Activated CD4-positive, alpha-beta T cell treated with anti-CD3 and anti-CD28 coated beads, Interleukin-2, amount 10 ng/mL, durations not matched to agents 24 days and 14 days (primary cell): ENCODE results near the gene SELENOS. TPM values are rescaled to one million over a fixed set of nuclear protein-coding genes. Genes with fewer than 3 reads are reported as not detected.

Source experiments
- DNase-seq: peaks from one replicate; pipeline ENCODE4 v3.0.0; 2022
- H3K27ac Mint-ChIP-seq: one replicate; pipeline ENCODE4 v1.8.0; 2022; ENCODE audit warnings: mild to moderate bottlenecking, mixed read lengths
- H3K27me3 Mint-ChIP-seq: one replicate; pipeline ENCODE4 v1.8.0; 2022; ENCODE audit warnings: mixed read lengths
- H3K36me3 Mint-ChIP-seq: one replicate; pipeline ENCODE4 v1.8.0; 2022; ENCODE audit warnings: low read depth, mild to moderate bottlenecking, mixed read lengths
- H3K4me1 Mint-ChIP-seq: one replicate; pipeline ENCODE4 v1.8.0; 2021; ENCODE audit warnings: mixed read lengths
- H3K4me3 Mint-ChIP-seq: one replicate; pipeline ENCODE4 v1.8.0; 2022; ENCODE audit warnings: mild to moderate bottlenecking, moderate library complexity, mixed read lengths
- H3K9me3 Mint-ChIP-seq: one replicate; pipeline ENCODE4 v1.8.0; 2021; ENCODE audit warnings: mixed read lengths
- intact Hi-C: fragments of 100-400 bp; cut with micrococcal nuclease; formaldehyde crosslinking; loops from one replicate; pipeline ENCODE4 v1.15.1; 2023
- total RNA-seq: library from RNA; stranded (reverse); gene quantifications from 2 replicates; pipeline ENCODE4 v1.2.3, GENCODE V29; 2022

The SELENOS gene
- total RNA-seq, 1 donor from 2014 or later = 36.5 TPM

DNA sequence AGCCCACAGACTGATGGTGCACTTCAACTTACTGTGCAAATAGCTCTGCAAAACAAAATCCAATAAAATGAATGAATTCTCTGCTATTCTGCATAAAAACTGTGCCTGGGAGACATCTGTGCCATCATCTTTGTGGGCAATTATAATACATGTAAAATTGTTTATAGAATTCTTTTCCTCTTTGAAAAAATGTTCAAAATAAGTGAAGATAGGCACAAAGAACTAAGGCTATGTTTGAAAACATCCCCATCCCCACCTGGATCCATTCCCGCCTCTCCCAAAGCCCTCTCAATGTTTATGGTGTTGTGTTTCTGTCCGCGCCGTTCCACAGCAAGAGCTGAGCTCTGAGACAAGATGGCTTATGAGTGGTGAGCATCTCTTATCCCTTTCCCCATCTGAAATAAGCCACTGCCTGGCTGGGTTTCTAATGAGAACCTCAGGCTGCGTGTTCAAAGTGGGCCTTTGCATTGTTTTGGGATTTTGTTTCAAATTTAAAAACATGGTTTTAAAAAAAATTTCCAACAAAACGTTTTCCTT, 40.1 kb upstream of the SELENOS start:
- Mint-ChIP-seq H3K4me1 (peaks cover 14% of the 10 kb centered on the region), H3K4me3 (no peak overlapping the region), H3K36me3 (no peaks in the 10 kb centered on the region), H3K9me3 (no peaks in the 10 kb centered on the region), H3K27ac (no peak overlapping the region), H3K27me3 (no peaks in the 10 kb centered on the region)
- no peak for DNase-seq
- intact Hi-C loops = no loop called here

- intact Hi-C loops = no loop called here
- Mint-ChIP-seq H3K27me3 (no peaks in the 10 kb centered on the region), H3K27ac (no peak overlapping the region), H3K36me3 (no peaks in the 10 kb centered on the region), H3K4me3 (no peak overlapping the region), H3K4me1 (peaks cover 16% of the 10 kb centered on the region), H3K9me3 (no peaks in the 10 kb centered on the region)
- DNase-seq = no peak
Observed at GRCh38 chr15:101316529-101316928, 39.2 kb upstream of the SELENOS start.

DNA sequence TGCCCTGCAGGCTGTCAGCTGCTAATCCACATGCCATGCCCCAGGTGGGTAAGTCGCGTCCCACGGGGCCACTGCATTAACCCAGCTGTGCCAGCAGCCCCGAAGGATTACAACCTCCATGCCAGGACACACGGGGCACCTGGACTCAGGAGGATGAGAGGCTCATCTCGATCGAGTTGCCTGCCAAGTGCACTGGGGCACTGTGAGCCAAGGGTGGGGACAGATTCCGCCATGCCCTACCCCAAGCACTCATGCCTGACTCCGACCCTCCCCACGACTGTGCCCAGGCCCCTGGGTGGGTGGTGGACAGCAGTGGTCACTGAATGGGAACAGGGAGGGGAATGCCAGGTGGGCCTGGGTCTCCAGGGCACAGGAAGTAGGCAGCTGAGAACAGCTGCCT, 38.5 kb upstream of the SELENOS start:
- Mint-ChIP-seq H3K4me3 (no peak overlapping the region), H3K27ac (no peak overlapping the region), H3K9me3 (no peaks in the 10 kb centered on the region), H3K4me1 (peaks cover 11% of the 10 kb centered on the region), H3K36me3 (no peaks in the 10 kb centered on the region), H3K27me3 (no peaks in the 10 kb centered on the region)
- intact Hi-C loops = no loop called here
- no peak for DNase-seq

GRCh38 chr15:101314336-101315125, 37.2 kb upstream of the SELENOS start:
- Mint-ChIP-seq H3K4me1 (peaks cover 2% of the 10 kb centered on the region), H3K27ac (no peak overlapping the region), H3K36me3 (no peaks in the 10 kb centered on the region), H3K9me3 (no peaks in the 10 kb centered on the region), H3K4me3 (no peak overlapping the region), H3K27me3 (no peaks in the 10 kb centered on the region)
- DNase-seq = no peak
- intact Hi-C loops = no loop called here

- intact Hi-C loops = no loop called here
- no peaks in the 10 kb centered on the region for H3K9me3 Mint-ChIP-seq
- no peaks in the 10 kb centered on the region for H3K27me3 Mint-ChIP-seq
Observed at GRCh38 chr15:101313041-101313761, 35.9 kb upstream of the SELENOS start.

DNA sequence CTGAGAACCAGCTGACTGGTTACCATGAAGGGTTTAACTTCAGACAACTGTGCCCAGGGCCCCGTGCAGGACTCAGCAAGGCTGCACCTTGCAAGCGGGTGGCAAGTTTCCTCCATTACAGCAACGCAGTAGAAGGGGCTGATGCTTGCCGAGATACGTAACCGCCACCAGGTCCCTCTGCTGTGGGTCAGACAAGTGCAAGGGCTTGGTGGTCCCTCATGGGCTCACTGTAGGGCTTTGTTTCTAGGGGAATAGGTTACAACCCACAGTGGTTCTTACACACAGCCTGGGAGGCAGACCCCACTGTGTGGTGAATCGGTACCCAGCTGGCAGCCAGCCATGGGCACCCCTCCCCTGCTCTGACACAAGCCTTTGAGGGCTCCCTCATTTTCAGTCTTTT, 33.2 kb upstream of the SELENOS start:
- intact Hi-C loops = no loop called here
- peaks cover 2% of the 10 kb centered on the region for H3K4me1 Mint-ChIP-seq
- H3K9me3 Mint-ChIP-seq = no peaks in the 10 kb centered on the region
- H3K27ac Mint-ChIP-seq = no peak overlapping the region
- no peak for DNase-seq
- H3K27me3 Mint-ChIP-seq = no peaks in the 10 kb centered on the region
- no peaks in the 10 kb centered on the region for H3K36me3 Mint-ChIP-seq
- H3K4me3 Mint-ChIP-seq = no peak overlapping the region

More at GRCh38 chr15:101313041-101313761, 35.9 kb upstream of the SELENOS start:
- H3K4me1 Mint-ChIP-seq = peaks cover 2% of the 10 kb centered on the region
- no peaks in the 10 kb centered on the region for H3K36me3 Mint-ChIP-seq
- DNase-seq = no peak
- H3K27ac Mint-ChIP-seq = no peak overlapping the region
- H3K4me3 Mint-ChIP-seq = no peak overlapping the region

GRCh38 chr15:101310161-101310480, 32.8 kb upstream of the SELENOS start:
- H3K4me3 Mint-ChIP-seq = no peak overlapping the region
- DNase-seq = no peak
- no peak overlapping the region for H3K27ac Mint-ChIP-seq
- no peaks in the 10 kb centered on the region for H3K36me3 Mint-ChIP-seq
- no peaks in the 10 kb centered on the region for H3K27me3 Mint-ChIP-seq
- peaks cover 2% of the 10 kb centered on the region for H3K4me1 Mint-ChIP-seq
- H3K9me3 Mint-ChIP-seq = no peaks in the 10 kb centered on the region
- intact Hi-C loops = no loop called here

DNA sequence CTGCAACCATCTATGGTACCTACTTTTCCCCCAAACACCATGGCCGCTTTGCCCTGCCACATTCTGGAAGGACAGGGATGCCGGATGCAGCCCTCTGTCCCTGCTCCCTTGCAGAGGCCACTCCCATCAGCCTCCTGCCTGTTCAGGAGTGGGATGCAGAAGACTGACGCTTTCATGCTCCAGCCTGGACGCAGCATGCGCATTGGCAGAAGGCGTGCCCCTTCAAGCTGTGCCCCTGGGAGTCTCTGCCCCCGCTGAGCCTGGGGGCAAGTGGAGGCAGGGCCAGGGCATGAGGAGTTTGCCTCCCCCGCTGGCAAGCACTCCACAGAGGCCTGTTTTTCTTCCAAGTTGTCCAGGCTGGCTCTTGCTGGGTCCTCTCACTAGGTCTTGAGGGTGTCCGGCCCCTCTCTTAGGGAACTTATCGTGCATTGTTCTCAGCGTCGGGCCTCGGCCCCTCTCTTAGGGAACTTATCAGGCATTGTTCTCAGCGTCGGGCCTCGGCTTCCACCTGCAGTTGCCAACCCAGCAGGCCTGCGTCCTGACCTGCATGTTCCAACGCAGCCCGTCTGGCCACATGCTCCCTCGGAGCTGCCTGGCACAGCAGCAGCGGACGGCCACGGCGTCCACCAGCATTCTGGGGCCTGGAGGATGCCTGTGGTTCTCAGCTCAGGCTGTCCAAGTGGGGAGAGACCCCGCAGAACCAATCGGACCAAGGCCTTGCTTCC, 32.3 kb upstream of the SELENOS start:
- Mint-ChIP-seq H3K36me3 (no peaks in the 10 kb centered on the region), H3K4me3 (no peak overlapping the region), H3K4me1 (peaks cover 2% of the 10 kb centered on the region), H3K27me3 (no peaks in the 10 kb centered on the region), H3K27ac (no peak overlapping the region), H3K9me3 (no peaks in the 10 kb centered on the region)
- intact Hi-C loops = no loop called here
- no peak for DNase-seq

DNA sequence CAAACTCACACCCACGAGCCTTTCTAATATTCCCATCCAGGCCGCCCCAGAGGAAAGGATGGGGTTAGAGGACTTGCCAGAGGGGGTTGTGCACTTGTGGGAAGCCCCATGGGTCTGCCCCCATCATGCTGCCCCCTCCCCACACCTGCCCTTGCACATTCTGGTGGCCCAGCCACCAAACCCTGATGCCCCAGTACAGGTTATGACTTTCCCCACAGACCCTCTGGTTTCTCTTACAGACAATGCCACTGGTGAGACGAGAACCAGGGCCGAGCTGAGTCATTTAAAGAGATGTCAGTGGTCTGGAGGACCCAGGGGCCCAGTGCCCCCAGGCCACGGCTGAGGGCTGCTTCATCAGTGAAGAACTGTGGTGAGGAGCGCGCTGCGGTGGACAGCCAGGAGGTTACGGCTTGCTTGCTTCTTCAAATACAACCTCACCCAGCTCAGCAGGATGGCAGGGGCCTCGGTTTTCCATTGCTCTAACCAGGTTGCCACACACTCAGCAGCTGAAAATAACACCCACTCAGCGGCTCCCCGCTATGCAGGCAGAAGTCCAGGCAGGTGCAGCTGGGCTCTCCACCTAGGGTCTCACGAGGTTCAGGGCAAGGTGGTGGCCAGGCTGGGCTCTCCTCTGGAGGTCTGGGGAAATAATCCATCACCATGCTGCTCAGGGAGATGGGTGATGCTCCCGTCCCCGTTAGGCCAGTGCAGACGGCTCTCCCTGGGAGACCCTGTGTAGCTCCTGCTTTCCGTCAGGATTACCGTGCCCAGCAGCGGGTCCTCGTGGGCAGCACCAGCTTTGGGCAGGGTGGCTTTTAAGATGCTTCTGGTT, 31.5 kb upstream of the SELENOS start:
- Mint-ChIP-seq H3K27ac (no peak overlapping the region), H3K9me3 (no peaks in the 10 kb centered on the region), H3K4me1 (peaks cover 2% of the 10 kb centered on the region), H3K27me3 (no peaks in the 10 kb centered on the region), H3K4me3 (no peak overlapping the region), H3K36me3 (no peaks in the 10 kb centered on the region)
- intact Hi-C loops = no loop called here
- no peak for DNase-seq

DNA sequence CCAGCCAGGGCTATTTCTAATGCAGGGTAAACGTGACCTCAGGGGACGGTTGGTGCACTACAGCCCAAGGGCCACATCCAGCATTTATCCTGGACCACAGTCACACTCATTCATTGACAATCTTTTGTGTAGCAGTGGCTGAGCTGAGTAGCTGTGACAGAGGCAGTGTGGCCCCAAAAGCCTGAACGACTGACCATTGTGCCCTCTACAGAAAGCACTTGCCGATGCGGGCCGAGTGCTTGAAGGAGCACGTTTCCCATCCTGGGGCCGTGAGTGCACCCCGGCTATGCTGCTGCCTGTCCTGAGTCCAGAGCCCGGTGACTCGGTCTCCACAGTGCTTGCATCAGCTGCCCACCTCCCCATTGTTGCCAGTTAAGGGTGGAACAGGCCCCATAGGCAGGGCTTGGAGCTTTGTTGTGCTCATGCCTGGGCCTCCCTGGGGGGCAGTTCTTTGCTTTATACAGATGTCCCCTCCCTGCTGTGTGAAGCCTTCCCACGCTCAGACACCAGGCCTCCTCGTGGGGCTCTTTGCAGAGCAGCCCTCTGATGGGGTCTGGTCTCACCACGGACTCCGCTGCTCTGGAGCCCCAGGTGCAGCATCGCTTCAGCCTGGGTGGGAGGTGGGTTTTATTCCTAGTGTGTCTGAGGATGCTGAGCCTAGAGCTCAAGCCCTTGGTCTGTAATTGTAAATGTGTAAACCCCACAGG, 30.8 kb upstream of the SELENOS start:
- intact Hi-C loops = no loop called here
- Mint-ChIP-seq H3K36me3 (no peaks in the 10 kb centered on the region), H3K27me3 (no peaks in the 10 kb centered on the region), H3K27ac (no peak overlapping the region), H3K9me3 (no peaks in the 10 kb centered on the region), H3K4me3 (no peak overlapping the region), H3K4me1 (peaks cover 2% of the 10 kb centered on the region)
- DNase-seq = no peak

GRCh38 chr15:101307048-101307896, 30.0 kb upstream of the SELENOS start:
- H3K4me1 Mint-ChIP-seq = peaks cover 2% of the 10 kb centered on the region
- no peaks in the 10 kb centered on the region for H3K9me3 Mint-ChIP-seq
- H3K36me3 Mint-ChIP-seq = no peaks in the 10 kb centered on the region
- no peak overlapping the region for H3K4me3 Mint-ChIP-seq
- intact Hi-C loops = no loop called here
- DNase-seq = no peak
- no peaks in the 10 kb centered on the region for H3K27me3 Mint-ChIP-seq
- H3K27ac Mint-ChIP-seq = no peak overlapping the region

DNA sequence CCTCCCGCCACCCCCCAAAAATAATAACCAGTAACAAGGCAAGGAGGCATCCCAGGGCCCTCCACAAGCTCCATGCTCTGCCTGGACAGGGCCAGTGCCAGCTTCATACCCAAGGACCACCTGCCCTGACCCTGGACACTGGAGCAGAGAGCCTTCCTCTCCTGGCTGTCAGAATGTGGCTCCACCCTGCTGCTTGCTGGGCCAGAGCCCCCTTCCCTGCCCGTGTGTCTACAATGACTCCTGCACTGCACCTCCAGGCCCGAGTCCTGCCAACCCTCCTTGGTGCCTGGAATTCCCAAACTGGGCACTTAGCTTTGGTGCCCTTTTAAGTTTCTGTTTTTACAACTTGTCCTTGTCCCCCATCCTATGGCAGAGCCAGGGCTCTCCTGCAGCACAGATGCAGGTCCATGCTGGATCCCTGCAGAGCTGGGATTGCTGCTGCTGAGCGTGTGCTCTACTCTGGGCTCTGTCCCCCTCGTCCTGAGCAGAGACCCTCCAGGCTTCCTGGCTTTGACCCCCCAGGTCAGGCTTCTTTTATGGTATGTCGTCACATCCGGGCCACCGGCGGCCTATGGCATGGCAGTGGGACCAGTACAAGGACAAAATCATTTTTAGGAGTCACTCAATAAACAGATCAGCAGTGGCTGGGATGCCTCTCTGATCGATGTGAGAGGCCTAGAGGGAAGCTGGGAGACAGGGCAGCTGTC, 29.2 kb upstream of the SELENOS start:
- DNase-seq = no peak
- no peak overlapping the region for H3K27ac Mint-ChIP-seq
- no peak overlapping the region for H3K4me3 Mint-ChIP-seq
- intact Hi-C loops = no loop called here
- no peaks in the 10 kb centered on the region for H3K27me3 Mint-ChIP-seq
- no peaks in the 10 kb centered on the region for H3K9me3 Mint-ChIP-seq
- no peaks in the 10 kb centered on the region for H3K4me1 Mint-ChIP-seq
- H3K36me3 Mint-ChIP-seq = no peaks in the 10 kb centered on the region
